ENCODE data around the gene SCD5. TPM values are rescaled to one million over a fixed set of nuclear protein-coding genes. Genes with fewer than 3 reads are reported as not detected.
A peak's percentile ranks its signal among the peaks of the same experiment; 100 is the strongest.

The SCD5 gene
- total and polyA plus RNA-seq, 7 donors, result 0.69 to 30.7 (median 27.3) TPM

DNA sequence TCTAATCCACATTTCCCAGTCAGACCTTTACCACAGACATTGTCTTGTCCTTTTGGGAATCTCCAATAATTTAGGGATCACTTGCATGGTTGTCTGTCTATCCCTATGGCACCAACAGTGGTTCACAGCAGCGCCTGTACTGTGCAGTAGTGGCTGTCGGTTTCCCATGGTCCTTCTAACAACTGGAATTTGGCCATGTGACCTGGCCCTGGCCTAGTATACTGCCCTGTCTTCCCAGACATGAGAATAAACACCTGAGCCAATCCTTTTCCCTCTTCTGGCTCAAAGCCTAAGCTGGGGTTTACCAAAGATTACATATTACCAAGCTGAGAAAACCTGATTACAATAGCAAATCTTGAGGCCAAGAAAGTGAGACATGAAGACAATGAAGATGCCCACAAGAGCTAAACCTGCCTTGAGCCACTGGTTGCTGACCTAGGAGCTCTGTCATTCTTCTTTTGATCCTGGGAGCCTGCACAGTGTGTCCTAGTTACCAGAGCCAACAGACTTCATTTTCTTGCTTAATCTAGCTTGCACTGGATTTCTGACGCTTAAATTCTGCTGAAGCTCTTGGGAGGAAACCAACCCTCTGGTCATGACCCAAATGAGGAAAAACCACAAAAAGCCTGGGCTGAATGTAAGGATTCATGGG lies 92.1 kb downstream of the SCD5 start:
- peaks cover 0 to 5% (median 0%) of the 10 kb centered on the region in 4 donors for H3K36me3 ChIP-seq
- H3K4me3 ChIP-seq, result no peak overlapping the region
- H3K27ac ChIP-seq, result peak overlapping the region in 2 of 4 donors; percentile 27 to 34
- TF ChIP-seq POLR2AphosphoS5 (IDR thresholded peaks at IDR 0.05) (no peak), CTCF (IDR thresholded peaks at IDR 0.05) (no peak), EP300 (IDR thresholded peaks at IDR 0.05) (no peak), POLR2A (IDR thresholded peaks at IDR 0.05) (no peak)
- peaks cover 0 to 15% (median 6%) of the 10 kb centered on the region in 4 donors for H3K4me1 ChIP-seq
- WGBS, 2 donors, result 87 to 91% methylated on average over 3 of the region's 3 CpGs
- no peaks in the 10 kb centered on the region for H3K9me3 ChIP-seq
- H3K27me3 ChIP-seq, result no peaks in the 10 kb centered on the region
- intact Hi-C loops (cut with DNase I), result no loop called here
- DNase-seq, result no peak

DNA sequence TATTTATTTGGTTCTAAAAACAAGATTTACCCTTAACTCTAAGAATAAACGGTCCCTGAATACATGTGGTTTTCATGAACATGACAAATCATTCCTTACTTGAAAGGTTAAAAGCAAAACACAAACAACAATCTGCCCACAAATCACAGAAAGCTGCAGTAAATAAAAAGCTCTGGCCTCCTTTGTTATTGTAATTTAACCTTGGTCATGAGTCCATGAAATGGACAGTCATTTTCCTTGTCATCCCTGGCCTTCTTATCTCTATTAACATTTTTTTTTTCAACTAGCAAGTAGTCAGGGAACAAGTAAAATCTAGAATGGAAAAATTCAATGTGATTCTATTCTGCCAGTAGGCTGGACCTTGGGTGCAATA lies 92.7 kb downstream of the SCD5 start:
- Histone ChIP-seq H3K27me3 (no peaks in the 10 kb centered on the region), H3K36me3 (peaks cover 0 to 5% (median 0%) of the 10 kb centered on the region in 4 donors), H3K9me3 (no peaks in the 10 kb centered on the region), H3K4me1 (peaks cover 0 to 15% (median 6%) of the 10 kb centered on the region in 4 donors), H3K4me3 (no peak overlapping the region), H3K27ac (peak overlapping the region in 1 of 4 donors; percentile 27)
- TF ChIP-seq CTCF (IDR thresholded peaks at IDR 0.05) (no peak), POLR2A (IDR thresholded peaks at IDR 0.05) (no peak), EP300 (IDR thresholded peaks at IDR 0.05) (no peak), POLR2AphosphoS5 (IDR thresholded peaks at IDR 0.05) (no peak)
- 66 to 79% methylated on average over 1 of the region's 1 CpG for WGBS, 2 donors
- DNase-seq, result no peak
- intact Hi-C loops (cut with DNase I), result no loop called here

DNA sequence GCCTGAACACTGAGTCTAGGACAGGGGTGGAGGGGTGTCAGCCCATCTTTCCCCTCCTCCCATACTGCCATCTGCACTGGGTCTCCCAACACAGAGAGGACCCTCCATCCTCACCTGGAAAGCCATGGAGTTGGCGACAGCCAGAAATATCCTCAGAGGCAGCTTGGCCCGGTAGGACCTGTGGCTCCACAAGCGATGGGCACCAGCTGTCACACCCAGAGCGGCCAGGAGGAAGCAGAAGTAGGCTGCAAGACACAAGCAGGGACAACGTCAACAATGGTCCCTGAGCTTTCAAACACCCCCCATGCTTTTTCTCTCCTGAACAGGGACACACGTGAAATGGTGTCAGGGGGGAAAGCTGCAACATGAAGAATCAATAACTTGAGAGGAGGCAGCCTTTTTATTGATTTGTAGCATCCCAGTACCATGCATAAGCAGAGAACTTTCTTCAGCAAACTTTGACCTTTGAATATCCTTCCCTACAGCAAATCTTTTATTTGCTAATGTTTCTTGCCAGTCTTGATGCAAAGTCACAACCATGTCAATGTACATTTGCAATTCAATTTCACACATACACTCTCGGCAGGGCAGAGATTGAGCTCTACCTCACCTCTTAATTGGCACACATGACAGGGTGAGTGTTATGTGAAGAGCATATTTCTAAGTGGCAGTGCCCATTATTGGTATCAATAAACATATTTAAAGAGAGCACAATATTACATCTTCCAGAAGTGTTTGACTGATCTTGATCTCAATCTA lies 93.2 kb downstream of the SCD5 start:
- TF ChIP-seq POLR2AphosphoS5 (IDR thresholded peaks at IDR 0.05) (no peak), POLR2A (IDR thresholded peaks at IDR 0.05) (no peak), EP300 (IDR thresholded peaks at IDR 0.05) (no peak)
- WGBS, 2 donors, result 88 to 94% methylated on average over 7 of the region's 7 CpGs
- Histone ChIP-seq H3K4me3 (no peak overlapping the region), H3K9me3 (no peaks in the 10 kb centered on the region), H3K27ac (no peak overlapping the region), H3K4me1 (peaks cover 0 to 12% (median 6%) of the 10 kb centered on the region in 4 donors), H3K27me3 (no peaks in the 10 kb centered on the region), H3K36me3 (peaks cover 0 to 5% (median 0%) of the 10 kb centered on the region in 4 donors)
- intact Hi-C loops (cut with DNase I), result no loop called here
- DNase-seq, result no peak

DNA sequence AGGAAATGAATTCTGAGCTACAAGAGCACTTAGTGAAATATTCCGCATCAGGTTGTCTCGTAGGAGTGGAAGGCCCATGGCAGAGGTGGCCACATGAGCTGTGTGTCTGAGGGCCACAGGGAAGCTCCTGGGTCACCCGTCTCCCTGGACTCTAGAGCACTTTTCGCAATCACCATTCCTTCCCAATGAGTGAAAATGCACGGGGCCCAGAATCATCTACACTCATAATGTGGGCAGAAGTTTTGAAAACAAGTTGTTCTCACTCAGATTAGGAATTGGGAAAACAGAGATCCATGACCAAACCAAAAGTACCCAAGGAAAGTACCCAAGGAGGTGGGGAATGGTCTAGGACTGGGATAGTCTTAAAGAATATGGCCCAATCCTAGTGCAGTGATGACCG lies 94.4 kb downstream of the SCD5 start:
- no peak for DNase-seq
- peaks cover 0 to 5% (median 0%) of the 10 kb centered on the region in 4 donors for H3K36me3 ChIP-seq
- no peaks in the 10 kb centered on the region for H3K9me3 ChIP-seq
- no peaks in the 10 kb centered on the region for H3K27me3 ChIP-seq
- WGBS, 2 donors, result 93 to 96% methylated on average over 6 of the region's 6 CpGs
- intact Hi-C loops (cut with DNase I), result no loop called here
- no peak overlapping the region for H3K4me3 ChIP-seq
- peaks cover 0 to 12% (median 6%) of the 10 kb centered on the region in 4 donors for H3K4me1 ChIP-seq
- TF ChIP-seq POLR2AphosphoS5 (IDR thresholded peaks at IDR 0.05) (no peak), CTCF (IDR thresholded peaks at IDR 0.05) (no peak)
- no peak overlapping the region for H3K27ac ChIP-seq

DNA sequence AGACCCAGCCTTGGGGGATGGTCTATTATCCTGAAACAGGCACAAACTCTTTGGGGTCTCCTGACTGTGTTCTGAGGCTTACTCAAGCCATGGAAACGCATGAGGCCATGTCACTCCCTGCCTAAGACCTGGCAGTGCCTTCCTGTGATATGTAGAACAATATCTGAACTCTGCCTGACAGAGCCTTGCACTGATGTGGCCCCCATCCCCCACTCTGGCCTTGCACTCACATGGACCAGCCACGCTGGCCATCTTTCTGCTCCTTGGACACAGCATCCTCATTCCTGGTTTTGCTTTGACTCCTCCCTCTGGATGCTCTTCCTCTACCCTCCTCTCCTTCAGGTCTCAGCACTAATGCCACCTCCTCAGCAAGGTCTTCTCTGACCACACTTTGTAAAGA lies 100.2 kb downstream of the SCD5 start:
- Histone ChIP-seq H3K27me3 (no peaks in the 10 kb centered on the region), H3K9me3 (no peaks in the 10 kb centered on the region), H3K4me3 (no peak overlapping the region), H3K36me3 (no peaks in the 10 kb centered on the region), H3K27ac (no peak overlapping the region), H3K4me1 (no peaks in the 10 kb centered on the region)
- WGBS, 2 donors, result 85 to 88% methylated on average over 2 of the region's 2 CpGs
- intact Hi-C loops (cut with DNase I), result no loop called here
- no peak for TF ChIP-seq POLR2A (IDR thresholded peaks at IDR 0.05)
- TF ChIP-seq POLR2AphosphoS5 (IDR thresholded peaks at IDR 0.05), result no peak
- no peak for TF ChIP-seq CTCF (IDR thresholded peaks at IDR 0.05)
- TF ChIP-seq EP300 (IDR thresholded peaks at IDR 0.05), result no peak
- DNase-seq, result no peak

All from sigmoid colon (tissue), 7 donors.